SKM-1 treated with dmso at 0.1 percent for 144 hours (cell line): ENCODE measurements around the gene NPPC.

Experiments
- DNase-seq: peaks from one replicate; lab custom pipeline; 2025; ENCODE audit not compliant: unreplicated experiment; lab: John Stamatoyannopoulos, UW

The NPPC gene

DNA sequence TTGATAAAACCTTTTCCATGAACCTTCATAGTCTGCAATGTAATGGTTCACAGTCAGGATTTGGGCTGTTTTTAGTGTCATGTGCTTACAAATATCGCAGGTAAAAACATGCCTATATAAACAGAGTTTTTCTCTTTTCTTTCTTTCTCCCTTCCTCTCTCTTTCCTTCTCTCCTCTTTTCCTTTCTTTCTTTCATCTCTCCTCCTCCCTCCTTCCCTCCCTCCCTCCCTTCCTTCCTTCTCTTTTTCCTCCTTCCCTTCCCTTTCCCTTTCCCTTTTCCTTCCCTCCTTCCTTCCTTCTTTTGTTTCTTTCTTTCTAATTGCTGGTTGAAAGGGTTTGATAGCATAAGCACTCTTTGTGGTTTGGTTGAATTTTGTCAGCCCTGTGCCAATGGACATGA lies 9.6 kb upstream of the NPPC start:
- DNase-seq: no peak

- DNase-seq: no peak
These were observed 9.0 kb upstream of the NPPC start for GRCh38 chr2:231935207-231935524.

DNA sequence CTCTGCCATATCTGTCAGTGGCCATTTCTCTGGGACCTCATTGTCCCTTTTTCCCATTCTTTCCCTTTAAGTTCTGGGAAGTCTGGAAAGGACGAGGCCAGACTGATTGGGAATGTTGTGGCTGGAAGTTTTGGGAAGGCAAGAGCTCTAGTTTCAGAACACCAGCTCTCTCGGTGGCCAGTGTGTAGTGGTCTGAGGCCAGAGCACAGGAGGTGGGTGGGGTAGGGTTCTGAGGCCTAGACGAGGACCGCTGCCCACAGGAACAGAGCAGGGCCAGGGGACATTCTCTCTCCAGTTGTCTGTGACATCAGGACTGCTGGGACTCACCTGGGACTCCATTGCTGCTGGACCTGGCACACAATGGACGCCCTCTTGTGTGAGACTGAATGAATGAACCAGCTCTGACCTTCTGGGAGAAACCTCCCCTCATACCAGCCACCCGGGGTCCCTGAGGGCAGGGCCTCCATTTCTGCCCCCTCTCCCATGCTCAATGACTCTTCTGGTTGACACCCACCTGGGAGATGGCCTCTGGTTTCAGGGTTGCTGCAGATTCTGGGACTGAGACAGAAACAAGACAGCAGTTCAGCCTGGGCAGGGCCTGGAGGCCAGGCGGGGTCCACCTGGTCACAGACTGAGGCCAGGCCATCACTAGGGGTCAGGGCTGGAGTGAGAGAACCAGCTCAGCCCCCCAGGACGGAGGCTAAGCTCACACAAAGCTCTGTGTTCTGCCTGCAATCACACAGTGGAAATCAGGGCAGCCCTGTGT lies 8.4 kb upstream of the NPPC start:
- DNase-seq: no peak

- no peak for DNase-seq
These were observed 7.8 kb upstream of the NPPC start for GRCh38 chr2:231933916-231934401.

DNA sequence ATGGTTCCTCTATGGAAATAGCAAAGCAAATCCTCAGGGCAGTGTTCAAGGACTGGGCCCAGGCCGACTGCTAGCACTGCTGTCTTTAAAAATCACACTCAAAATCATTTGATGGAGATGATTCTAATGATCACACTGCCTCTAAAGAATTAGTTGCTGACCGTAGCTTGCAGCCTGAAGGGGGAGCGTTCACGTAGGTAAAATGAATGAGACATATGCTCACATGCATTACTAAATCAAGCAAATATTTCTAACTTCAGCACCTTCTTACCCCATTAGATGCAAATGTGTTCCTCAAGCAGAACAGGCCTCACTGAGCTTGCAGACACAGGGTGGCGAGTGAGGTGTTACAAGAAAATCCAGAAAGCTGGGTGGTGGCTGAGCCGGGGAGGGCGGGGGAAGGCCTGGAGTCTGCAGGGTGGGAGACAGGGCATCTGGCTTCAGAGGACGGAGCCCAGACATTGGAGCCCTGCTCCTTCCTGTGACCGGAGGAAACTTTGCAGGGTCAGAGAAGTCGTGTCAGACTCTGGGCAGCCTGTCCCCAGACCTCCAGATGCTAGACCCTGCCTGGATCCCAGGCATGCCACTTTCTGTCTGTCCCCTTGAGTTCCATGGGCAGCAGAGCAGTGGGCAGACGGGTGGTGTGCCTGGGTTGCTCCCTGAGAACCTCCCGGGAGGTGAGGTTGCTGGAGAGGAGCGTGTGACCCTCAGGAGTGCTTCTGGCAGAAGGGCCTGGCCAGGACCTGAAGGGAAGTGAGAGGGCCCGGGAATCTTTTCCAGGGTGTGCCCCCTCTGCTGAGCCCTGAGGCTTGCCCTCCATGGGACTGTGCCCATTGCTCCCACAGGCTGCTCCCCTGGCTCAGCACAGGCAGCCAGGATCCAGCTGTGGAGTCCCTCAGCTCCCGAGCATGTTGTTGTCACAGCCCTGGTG lies 7.1 kb upstream of the NPPC start:
- DNase-seq: no peak

GRCh38 chr2:231932711-231932970 lies 6.4 kb upstream of the NPPC start:
- DNase-seq: no peak

DNA sequence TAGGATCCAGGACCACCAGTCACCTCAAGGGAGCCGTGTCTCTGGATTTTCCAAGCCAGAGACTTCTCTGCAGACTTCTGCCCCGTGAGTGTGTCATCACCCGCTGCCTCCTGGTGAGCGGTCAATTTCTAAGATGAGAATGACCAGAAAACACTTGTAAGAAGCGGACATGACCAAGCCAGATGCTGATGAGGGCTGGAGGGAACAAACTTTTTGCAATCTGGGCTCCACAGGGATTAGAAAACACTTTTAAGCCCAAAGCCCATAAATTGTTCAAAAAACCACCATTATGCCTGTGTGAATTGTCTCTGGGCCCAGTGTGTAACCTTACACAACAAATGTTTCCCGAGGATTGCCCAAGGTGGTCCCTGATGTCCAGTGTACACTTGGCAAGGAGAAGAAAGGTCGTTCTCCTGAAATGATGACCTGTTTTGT lies 5.3 kb upstream of the NPPC start:
- DNase-seq: no peak

GRCh38 chr2:231930593-231931281 lies 4.5 kb upstream of the NPPC start:
- DNase-seq: no peak

DNA sequence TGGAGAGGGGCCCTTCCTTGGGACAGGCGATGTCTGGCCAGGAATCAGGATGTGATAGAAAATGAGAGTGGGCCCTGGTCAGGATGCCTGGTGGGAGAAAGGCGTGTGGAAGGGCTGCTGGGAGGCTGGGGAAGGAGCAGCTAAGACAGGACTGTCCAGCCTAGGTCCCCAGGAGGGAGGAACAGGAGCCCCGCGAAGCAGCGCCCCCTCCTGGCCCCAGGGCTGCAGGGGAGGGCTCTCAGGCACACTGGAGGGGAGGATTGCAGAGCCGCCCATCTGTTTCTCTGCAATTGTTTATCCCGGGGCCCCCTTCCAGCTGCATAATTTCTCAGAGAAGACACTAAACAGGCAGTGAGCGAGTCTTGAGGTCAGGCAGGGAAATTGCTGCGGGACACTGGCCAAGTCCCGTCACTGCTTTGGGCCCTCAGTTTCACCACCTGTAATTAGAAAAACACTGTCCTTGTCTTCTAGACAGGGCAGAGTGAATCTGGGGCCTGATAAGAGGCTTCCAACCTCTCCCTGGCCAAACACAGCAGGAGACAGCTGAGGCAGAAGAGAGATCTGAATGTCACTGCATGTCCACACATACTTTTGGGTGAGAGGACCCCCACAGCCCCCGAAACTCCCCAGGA lies 3.9 kb upstream of the NPPC start:
- DNase-seq: no peak

DNA sequence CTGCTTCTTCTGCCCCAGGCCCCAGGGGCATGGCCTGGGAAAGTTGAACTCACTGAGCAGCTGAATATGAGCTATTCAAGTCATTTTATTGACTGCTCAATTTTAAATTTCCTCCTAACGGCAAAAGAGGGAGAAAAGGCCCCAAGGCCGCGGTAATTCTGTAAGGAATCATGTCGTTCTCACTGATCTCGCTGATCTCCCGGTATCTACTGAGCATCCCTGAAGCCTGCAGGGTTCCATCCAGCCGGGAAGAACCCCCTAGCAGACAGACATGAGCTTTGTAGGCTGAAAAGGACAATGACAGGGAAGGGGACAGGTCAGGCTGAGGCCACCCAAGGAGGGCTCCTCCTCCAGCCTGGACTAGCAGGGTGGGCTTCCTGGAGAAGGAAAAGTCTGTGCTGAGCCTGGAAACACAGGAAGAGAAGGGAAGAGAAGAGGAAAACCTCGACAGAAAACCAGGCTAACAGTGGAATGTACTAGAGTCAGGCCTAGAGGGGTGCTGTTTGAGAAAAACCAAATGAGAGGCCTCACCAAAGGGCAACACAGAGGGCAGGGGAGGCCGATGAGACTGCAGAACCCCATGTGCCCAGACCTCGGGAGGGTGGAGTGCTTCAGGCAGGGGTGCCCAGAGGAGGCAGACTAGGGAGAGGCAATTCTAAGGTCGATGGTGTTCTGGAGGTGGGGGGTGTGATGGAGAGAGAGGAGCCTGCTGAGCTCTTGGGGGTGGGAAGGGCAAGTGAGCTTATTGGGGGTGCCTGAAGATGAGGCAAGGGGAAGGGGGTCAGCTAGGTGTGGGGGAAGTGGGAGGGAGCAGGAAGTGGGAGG lies 2.9 kb upstream of the NPPC start:
- DNase-seq: no peak

DNA sequence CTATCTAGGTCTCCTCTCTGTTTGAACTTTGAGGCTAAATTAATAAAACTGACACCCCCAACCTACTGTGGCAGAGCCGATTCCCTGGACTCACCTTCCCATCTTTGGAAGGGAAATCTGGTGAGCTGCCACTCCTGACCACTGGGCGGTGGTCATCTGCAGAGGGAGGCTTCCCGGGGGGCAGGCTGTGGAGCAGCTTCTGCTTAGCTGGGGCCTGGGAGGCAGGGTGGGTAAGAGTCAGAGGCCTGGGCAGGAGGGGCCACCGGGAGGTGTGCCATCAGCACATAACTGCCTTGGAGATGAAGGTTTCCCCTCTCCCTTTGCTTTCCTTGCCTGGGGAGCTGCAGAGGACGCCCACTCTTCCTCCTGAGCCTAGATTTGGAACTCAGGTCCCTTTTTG lies 2.3 kb upstream of the NPPC start:
- DNase-seq: no peak

- DNase-seq: no peak
These were observed 1.3 kb upstream of the NPPC start for GRCh38 chr2:231927566-231927890.

DNA sequence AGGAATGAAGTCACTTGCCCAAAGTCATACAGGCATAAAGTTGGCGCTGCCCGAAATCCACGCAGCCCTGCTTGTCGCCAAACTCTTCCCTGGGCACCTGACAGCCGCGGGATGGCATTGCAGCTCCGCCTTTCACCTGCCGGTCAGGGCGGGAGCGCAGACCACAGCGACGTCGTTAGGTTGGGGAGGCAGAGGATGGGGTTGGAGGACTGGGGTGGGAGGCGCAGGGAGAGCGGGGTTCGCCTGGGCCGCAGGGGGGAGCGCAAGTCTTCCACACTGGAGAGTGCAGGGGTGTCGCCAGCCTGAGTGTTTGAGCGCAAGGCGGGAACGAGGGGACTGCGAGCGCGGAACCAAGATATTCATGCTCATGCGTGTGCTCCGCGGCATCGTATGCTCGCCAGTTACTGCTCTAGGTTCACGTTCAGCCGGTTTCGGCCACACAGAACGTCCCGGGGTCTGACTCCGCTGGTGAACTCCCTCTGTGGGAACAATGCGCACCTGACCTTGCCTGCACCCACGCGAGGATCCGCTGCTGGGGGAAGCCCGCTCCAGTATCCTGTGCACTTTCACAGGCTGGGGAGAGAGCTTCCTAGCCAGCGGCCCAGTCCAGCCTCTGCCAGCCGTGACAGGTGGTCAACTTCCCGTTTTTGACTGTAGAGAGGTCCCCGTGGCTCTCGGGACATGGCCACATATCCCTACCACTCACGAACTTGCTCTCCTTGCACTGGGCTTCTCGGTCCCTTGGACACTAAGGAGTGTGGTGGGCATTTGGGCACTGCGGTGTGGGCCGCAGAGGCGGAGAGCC lies 767 bp upstream of the NPPC start:
- DNase-seq: no peak

DNA sequence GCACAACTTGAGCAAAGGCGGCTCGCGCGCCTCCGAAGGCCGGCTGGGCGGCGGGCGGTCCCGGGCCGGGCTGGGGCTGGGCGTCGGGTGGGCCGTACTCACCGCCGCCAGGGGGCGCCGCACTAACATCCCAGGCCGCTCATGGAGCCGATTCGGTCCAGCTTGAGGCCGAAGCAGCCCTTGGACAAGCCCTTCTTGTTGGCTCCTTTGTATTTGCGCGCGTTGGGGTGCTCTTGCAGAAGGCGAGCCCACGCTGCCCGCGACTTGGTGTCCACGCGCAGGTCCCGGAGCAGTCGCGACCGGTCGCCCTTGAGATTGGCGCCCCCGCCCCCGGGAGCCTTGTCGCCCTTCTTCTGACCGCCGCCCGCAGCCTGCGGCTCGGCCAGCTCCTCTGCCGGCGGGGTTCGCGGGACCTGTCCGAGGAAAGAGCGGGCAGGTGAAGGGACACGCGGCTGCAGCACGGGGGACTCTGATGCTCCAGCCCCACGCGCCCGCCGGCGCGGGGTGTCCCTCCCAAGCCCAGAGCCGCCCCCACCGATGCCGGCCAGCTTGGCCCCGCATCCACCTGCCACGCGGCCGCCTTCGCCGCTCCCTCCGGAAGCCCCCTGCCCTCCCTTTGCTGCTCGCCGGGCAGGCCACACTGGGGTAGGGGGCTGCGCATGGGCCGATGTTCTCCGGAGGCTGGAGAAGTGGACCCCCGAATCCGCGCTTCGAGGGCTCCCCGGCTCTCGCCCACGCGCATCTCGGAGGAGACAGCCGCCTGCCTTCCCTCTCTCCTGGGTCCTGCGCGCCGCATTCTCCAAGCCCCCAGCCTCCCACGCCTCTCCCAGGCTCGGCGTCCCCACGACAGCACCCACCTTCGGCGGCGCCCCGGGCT lies 655 bp downstream of the NPPC start:
- DNase-seq: peak; percentile 60

DNA sequence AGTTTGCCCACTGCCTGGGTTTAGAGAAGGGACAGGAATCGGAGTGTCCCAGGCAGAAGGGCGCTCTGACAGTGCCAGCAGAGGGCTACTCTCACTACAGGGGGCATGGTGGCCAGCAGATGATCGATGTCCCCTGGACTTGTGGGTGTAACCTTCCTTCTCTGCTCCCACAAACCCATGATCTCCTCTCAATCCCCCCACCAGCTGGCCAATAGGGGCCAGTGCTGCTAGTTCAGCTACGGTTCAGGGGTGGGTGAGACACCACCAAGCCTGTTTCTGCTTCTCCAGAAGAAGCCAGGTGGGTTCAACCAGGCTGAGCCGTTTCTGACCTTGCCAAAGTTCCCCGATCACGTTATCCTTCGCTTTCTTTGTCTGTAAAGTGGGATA lies 1.3 kb downstream of the NPPC start:
- no peak for DNase-seq

GRCh38 chr2:231923951-231924888 lies 2.0 kb downstream of the NPPC start:
- DNase-seq: no peak

DNA sequence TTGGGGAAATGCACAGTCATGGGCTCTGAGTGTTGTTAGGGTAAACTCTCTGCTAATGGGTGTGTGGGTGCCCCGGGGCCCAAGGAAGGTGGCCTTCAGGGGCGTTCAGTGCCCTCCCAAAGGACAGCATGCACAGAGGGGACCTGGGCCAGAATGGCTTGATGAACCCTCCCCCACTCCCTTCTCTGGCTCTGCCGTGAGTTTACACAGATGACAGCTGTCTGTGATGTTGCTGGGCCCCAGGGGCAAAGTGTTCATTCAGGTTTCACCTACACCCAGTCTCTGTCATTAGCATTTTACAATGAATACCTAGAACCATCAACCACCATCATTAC lies 3.2 kb downstream of the NPPC start:
- no peak for DNase-seq
